Activated CD4-positive, alpha-beta T cell treated with anti-CD3 and anti-CD28 coated beads, Interleukin-10, Interleukin-2, amounts not matched to agents 100 ng/mL and 50 ng/mL, durations not matched to agents 16 hours and 8 hours (primary cell): ENCODE results near the gene DCP1B.
A peak's percentile ranks its signal among the peaks of the same experiment; 100 is the strongest.
"Not testable (repeated sequence)": the region's sequence is repeated elsewhere in the genome, so short reads cannot be mapped to it uniquely, and the experiment has no call there.

Experiments used
- DNase-seq: peaks from one replicate; pipeline ENCODE4 v3.0.0-alpha.2; 2020

DCP1B gene

DNA sequence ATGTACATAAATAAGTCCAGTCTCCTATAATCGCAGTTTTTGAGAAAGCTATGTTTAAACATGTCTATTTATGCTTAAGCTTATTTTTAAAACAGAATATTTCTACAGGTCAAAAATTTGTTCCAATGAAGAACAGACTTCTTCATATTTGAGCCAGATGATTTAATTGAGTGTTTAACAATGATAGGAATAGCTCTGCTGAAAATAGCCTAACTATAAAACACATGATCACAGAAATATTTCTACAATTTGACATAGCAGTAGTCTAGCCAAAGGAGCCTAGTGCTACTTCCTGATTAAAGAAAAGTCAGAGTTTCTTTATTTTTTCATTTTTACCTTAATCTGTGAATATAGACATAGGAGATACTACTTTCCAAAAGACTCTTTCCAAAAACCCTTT lies 29.4 kb downstream of the DCP1B start:
- no peak for DNase-seq

DNA sequence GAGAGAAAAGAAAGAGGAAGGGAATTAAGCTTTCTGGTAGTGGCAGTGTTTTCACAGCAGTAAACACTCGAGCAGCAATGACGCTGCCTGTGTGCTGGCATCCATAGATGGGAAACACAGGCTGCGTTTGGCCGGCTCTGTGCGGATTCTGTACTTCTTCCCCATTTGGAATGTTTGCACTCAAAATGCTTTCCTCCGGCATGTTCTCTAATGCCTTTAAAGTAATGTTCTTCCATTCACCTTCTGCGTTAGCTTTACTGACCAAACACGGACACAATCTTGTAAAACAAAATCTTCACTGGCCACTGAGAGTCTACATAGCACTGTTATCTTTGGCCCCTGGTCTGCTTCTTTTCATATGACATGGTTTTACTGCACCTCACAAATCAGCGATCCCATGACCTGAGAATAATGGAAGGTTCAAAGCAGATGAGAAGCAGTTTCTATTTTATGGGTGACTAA lies 31.4 kb downstream of the DCP1B start:
- no peak for DNase-seq

DNA sequence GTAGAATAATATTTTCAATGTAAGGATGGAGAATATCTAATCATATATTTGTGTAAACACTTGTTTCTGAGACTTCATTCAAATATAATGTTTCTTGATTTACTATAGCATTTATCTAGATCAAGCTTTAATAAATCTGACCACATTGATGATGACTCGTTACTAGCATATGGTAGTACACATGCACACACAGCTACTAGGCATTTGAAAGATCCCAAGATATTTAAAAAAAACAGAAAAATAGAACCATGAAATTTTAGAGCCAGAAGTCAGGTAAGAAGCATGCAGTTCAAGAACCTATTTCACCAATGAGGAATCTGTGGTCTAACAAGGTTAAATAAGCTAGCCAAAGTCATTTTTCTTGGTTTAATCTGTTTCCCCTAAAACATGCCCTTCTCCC lies 32.0 kb downstream of the DCP1B start:
- no peak for DNase-seq

DNA sequence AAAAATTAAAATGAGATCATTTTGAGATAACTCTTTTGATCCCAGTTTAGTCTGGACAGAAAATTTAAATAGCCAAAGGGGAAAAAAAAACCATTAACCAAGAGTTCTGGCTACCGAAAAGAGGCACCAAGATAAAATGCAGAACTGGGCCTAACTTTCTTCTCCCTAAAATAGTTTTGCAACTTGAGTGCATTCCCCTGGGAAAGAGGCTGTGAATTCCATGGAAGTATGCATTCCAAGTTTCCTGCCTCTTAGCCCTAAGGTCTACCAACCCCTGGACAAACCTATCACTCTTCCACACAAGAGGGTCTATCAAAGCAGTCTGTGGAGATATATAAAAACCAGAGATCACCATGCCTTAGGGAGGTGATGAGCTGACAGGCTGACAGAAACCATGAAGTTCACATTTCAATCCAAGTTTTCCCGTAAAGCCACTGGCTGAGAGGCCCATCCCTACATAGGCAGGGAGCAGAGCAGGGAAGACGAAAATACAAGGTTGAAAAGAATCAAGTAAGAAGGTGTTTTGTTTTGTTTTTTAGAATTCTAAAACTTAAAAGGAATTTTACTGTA lies 33.8 kb downstream of the DCP1B start:
- no peak for DNase-seq

DNA sequence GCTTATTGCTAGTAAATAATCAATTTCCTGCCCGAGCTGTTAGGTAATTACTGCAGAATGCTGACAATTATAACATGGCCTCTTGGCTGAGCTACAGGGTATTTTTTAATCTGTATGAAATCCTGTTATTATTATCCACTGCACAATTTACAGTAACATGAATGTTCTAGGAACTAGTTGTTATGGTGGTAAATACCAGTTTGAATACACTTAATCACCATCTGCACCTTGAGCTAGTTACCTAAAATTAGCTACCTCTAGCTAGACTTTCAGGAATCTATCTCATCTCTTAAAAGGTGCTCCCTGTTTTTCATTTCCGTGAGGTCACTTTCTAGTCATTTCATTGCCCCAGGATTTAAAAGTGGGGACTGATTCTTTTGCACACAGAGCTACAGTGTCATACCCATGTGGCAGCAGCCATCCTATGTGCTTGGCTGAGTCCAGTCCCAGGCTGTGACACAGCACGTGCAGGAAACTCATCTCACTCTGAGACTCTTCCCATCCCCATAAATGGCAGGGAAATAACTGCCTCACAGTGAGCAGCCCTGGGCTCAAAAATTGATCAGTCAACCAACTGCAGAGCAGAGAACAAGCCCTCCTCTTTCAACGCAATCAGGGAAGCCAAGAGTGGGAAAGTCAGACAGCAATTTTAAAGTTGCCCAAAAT lies 37.6 kb downstream of the DCP1B start:
- DNase-seq = no peak

DNA sequence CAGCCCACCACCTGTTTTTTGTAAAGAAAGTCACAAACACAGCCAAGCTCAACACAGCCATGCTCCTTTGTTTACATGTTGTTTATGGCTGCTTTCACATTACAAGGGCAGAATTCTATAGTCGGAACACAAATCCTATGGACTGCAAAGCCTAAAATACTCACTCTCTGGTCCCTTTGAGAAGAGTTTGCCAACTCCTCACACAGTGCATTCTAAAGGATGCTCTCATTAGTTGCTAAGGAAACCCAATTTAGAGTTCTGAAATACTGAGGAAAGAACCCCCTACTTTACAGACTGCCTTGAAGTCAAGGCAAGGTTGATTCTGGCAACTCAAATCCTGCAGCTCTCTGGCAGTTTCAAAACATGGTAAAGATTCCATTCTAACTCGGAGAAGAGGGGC lies 38.3 kb downstream of the DCP1B start:
- no peak for DNase-seq

DNA sequence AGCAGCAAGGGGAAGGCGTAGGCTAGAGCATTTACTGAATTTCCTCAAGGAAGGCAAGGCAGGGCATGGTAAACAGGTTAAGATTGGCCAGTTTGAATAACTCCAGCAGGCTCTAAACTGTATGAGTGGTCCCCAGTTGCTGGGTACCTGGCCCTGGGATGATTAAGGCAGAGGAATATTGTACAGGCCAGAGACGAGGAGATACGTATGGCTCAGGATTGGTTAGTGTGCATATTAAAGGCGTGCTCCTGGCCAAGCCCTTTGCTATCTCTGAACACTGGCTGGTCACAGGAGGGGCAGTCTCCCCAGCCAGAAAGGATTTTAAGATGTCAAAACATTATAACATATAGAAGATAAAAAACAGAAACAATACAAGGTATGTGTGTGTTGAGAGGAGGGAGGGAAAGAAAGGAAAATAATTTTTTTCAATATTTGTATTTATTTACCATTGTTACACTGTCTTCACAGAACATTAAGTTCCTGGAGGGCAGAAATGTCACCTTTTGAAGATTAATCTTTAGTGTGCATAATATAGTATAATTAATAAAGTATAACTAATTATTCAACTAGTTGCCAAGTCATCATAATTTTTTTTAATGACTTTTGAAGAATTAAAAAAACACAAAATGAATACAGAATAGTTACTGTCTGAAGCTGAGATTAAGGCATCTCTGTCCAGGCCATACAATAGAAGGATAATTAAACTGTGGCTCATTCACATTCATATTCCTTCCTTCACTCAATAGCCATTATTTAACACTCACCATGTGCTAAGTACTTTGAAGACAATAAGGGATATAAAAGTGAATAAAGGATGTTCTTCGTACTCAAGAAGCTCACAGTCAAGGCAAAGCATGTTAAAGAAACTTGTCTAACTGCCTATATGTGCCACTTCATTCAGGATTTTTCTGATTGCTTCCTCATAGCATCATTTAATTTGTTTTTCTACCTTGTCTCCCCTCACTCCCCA lies 41.9 kb downstream of the DCP1B start:
- no peak for DNase-seq

DNA sequence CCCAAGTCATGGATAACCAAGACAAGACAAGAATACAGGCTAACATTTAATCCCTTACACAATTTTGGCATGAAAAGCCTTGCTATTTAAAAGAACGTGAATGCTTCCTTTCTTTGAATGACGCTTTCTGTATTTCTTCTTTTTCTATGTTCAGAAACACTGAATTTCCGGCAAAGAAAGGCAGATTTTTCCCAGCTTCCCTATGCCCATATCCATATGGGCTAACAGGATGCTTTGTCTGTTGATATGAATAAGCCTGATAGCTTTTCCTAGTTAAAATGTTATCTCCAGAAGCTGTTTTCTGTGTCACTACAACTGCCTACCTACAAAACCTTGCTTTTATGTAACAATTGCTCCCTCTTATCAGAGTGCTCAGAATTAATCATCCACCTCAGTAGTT lies 47.5 kb downstream of the DCP1B start:
- DNase-seq = no peak

DNA sequence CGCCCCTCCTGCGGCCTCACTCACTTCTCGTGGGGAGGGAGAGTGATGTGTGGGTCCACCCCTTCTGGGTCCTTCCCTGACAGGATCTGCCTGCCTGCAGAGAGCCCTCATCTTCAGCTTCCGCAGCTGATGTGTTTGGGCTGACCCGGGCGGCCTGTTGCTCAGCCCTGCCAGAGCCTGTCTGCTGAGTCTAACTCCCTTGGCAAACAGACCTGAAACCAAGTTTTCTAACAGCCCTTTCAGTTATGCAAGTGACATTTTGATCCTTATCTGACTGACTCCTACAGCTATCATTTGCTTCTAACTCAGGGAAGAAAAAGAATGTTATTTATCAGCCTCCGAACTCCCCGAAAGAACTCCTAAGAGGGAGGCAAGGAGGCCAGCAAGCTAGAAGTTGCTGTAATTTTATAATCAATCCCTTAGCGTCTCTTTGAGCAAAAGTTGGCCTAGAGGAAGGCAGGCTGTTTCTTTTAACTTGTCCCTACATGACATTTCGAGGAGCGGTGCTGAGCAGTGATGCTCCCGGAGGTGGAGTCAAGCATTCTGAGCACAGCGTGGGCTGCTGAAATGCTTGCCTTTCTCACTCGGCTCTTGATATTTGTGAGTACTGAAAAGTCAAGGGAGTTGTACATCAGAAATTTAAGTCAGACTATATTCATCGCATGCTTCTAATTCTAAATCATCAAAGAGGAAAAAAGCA lies 54.3 kb downstream of the DCP1B start:
- peak; percentile 16 for DNase-seq

DNA sequence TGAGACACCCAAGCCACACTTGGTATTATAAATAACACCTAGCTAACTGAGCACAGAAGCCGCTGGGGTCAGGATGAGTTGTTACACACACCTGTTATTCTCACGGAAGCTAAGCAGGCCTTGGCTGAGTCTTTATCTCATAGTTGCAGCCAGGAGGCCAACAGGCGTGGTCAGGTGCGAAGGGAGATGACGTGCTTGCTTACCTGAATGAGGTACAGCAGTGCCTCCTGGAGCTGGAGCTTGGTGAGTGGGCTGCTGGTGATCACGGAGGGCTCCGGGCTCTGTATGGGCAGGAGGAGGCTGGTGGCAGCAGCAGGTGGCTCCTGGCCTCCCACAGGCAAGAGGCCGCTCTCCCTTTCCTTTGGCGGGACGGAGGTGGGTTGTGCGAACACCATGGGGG lies 55.4 kb downstream of the DCP1B start:
- DNase-seq = no peak

DNA sequence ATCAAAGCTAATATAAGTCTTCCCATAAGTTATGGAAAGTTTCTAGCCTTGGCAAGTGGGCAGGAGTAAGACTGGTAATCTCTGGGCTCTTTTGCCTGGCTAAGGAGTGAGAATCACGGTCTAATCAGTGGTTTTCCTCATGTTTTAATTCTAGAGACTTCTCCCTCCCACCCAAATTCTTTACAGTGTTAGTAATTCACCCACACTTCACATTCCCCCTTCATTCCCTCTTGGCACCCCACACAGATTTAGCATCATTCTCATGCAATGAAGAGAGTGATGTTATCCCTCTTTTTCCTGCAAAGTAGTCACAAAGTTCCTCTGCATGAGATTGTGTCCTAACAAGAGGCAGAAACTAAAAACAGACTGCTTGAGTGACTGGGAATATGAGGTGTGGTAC lies 57.2 kb downstream of the DCP1B start:
- no peak for DNase-seq

DNA sequence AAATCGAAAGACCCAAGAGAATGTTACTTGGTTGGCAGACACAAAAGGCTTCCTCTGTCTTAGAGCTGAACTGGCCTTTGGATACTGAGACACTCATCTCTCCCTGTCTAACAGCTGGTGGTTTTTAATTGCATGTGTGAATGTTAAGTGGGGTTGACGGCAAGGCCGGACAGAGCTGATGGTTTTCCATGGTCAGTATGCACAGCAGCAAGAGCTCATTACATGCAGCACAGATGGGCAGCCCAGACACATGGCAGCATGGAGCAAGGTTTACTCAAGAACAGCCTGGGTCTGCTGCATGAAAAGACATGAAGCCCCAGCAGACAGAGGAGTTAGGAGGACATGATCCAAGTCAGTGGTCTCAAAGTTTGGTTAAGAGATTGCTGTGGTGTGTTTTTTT lies 58.0 kb downstream of the DCP1B start:
- no peak for DNase-seq

DNA sequence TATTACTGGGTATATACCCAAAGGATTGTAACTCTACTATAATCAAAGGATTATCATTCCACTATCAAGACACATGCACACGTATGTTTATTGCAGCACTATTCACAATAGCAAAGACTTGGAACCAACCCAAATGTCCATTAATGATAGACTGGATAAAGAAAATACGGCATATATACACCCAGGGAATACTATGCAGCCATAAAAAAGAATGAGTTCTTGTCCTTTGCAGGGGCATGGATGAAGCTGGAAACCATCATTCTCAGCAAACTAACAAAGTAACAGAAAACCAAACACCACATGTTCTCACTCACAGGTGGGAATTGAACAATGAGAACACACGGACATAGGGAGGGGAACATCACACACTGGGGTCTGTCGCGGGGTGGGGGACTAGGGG lies 58.8 kb downstream of the DCP1B start:
- DNase-seq = not testable (repeated sequence)

DNA sequence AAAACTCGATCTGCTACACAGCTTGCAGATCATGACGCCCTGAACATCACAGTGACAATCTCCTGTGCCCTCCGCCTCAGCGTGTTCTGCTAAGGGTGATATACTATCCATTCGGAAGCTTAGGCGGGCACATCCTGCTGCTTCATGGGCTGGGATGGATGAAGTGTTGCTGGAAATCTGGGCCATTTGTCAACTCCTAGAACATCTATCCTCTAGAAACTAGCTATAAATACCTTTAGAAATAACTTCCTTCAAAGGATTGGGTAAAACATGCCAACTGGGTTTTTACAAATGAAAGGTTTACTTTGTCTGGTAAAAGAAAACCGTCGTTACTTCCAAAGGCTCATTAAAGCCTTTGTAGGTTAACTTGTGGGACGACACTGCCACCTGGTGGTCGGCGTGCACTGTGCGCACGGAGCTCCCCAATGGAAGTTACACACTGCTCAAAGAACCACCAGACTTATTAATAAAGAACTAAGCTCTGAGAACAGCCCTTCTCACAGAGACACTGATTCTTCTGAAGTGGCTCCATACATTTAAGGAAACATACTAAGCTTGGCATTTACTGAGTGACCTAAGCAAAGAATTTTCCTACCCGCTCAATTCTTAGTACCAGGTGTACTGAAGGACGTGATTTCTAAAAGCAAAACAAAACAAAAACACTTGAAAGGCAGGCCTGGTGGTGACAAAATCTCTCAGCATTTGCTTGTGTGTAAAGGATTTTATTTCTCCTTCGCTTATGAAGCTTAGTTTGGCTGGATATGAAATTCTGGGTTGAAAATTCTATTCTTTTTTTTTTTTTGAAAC lies 64.3 kb downstream of the DCP1B start:
- peak; percentile 86 for DNase-seq

DNA sequence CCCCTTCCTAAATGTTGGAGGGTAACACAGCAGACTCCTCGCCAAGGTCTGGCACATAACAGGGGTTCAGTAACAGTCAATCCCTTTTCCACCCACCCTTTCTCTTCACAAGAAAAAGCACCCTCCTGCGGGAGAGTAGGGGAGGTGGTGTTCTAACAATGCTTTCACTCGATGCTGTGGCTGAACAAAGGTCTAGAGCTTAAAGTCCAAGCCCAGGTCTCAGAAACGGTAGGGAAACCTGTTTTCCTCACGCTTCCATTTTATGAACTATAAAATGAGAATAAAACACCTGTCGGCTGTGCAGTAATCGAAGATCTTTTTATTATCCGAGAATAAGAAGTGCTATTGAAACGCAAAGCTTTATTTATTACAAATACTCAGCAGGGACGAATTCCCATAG lies 64.9 kb downstream of the DCP1B start:
- DNase-seq = no peak

DNA sequence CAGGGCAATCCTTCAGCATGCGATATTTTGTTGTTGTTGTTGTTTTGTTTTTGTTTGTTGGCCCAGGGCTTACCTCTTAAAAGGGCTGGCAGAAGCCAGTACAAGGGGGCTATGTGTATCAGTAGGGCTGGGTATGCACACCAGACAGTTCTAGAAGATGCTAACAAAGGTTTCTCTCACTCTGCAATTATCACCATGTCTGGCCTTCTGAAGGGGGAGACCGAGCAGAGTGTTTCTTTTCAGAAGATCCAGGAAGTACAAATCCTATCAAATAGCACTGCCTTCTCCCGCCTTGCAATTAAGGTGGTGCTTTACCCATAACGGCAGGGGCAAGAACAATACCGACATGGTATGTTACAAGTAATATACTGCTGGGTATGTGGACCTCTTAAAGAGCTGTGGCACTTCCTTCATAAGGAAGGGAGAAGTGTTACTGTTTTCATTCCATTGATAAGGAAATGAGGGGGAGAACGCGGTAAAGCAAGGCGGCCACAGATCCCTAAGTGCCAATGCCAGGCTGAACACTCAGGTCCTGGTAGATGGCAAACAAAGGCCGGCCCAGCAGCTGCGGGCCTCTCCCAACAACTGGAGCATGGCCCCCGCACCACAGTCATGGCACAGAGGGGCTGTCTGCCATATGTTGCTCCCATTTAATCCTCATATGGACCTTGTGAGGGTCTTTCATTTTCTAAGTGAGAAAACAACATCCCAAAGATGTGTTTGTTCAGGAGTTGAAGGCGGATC lies 66.6 kb downstream of the DCP1B start:
- DNase-seq = no peak

DNA sequence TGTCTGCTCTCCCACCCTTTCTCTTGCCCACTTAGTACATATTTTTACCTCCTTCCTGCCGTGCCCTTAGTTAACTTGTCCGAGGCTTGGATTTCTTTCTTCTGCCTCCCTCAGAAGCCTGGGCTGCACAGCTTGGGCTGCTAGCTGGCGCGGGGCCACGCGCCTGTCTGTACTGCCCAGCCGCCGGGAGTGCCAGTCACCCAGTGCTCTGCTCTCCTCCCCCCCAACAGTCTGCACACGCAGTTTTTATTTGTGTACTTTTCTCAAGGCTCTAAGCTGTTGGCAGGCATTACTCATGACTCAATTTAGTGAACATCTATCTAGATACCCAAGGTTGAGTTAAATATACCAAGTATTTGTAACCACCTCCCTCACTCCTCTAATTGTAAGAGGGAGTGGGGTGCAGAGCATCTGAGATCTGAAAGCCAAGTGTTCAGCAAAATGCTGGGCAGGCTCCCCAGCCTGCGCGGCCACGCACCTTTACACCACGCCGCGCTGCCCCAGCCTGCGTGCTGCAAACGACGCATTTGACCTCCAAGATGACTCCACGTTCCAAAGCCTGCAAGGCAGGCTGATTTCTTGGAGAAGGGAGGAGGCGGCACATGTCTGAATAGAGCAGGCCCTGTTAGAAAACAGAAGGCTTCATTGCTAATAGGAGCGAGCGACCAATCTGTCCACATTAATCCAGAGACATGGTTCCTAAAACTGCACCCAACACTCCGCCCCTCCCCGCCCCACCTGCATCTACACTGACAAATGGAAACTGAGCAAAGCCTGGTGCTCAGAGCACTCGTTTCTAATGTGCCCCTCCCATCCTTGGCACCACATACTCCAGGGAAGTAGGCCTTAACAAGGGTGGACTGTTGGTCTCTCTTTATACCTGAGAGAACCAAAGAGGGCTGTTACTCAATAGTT lies 67.6 kb downstream of the DCP1B start:
- DNase-seq = no peak

DNA sequence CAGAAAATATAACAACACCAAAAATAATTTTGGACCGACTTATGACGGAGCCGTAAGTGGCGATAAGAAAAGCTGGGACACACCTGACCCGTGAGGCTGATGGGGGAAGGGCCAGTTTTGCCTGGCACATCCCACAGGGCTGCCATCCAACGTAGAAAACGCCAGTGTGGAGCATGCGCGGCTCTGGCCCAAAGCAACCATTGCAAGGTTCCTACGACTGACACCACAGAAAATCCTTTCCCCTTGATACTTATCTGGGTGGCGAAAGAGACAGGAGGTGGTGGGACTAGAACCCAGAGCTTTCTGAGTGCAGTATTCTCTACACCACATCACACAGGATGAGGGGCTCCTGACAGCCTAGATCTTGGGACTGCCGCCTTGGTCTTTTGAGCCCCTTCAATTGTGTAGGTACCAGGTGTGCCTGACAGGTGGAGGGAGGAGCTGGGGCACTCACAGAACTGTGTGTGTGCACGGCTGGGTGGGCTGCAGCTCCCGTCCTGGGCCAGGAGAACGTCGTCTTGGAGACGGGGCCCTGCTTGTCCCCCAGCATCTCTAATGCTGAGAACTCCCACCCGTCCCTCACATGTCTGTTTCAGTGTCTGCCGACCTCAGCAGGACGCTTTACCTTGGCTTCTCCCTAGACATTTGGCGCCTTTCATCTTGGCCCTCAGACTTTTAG lies 68.4 kb downstream of the DCP1B start:
- DNase-seq = no peak

DNA sequence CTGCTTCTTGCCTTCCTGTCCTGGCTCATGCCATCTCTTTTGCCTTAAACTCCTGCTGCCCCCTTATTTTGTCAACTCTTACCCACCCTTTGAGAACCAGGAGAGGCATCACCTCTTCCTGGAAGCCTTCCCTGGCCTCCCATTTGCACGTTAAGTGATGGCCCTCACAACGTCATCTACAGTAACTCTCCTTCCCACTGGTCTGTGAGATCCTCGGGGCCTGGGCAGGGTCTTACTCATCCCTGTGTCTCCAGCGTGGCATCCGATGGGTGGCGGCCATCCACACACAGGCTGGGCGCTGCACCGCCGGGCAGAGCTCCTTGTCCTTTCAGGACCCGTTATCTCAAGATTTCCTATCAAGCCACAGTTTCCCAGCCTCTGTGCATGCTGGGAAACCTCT lies 69.0 kb downstream of the DCP1B start:
- DNase-seq = no peak

DNA sequence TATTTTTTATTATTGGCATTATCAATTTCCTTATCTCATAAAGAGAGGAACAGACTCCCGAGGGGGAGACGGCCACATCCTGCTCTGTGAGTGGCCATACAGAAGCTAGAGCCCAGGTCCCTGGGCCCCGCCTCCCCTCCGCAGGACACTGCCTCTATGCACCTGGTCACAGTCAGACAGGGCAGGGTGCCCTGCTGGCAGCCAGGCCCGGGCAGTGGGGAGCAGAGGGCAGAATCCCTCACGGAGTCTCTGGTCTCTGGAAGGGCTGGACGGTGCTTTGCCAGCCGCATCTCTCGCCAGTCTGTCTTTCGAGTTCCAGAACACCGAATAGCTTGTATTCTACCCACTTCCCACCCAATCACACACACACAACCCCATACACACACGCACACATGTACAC lies 69.4 kb downstream of the DCP1B start:
- DNase-seq = no peak
